H1 (cell line): ENCODE results near the gene C12orf43. TPM values are rescaled to one million over a fixed set of nuclear protein-coding genes. Genes with fewer than 3 reads are reported as not detected.

Experiments
- CTCF ChIA-PET: fragments of 300-600 bp; sonication (Branson Sonifier 250); formaldehyde crosslinking; loops from one replicate; lab custom pipeline; 2021; ENCODE audit not compliant: partially characterized antibody; lab: Charles Lee
- POLR2A ChIA-PET: fragments of 300-600 bp; sonication (Branson Sonifier 250); formaldehyde crosslinking; loops from one replicate; lab custom pipeline; 2021; ENCODE audit warnings: inconsistent platforms; ENCODE audit not compliant: partially characterized antibody; lab: Charles Lee
- DNase-seq, 2 experiments: peaks; one replicate each; pipeline versions ENCODE4 v3.0.0 to v3.0.0-alpha.2; 2010 to 2022; ENCODE audit warnings: low spot score in 2 of 2, low read depth in 1 of 2, mixed read lengths in 1 of 2
- FAIRE-seq: peaks from 2 replicates; lab custom pipeline; 2011; peaks lifted over from hg19 to GRCh38; lab: Jason Lieb, UNC
- H2AFZ ChIP-seq: 2 replicates; pipeline ENCODE4 v1.8.1; 2012; ENCODE audit warnings: low read length, inconsistent platforms
- H2AK5ac ChIP-seq: 2 replicates; pipeline ENCODE4 v1.6.1; 2013; ENCODE audit warnings: low read depth, low read length
- H2BK120ac ChIP-seq: replicated peaks from 2 replicates; pipeline ENCODE3; 2013; ENCODE audit warnings: low read depth, low read length, inconsistent platforms
- H2BK12ac ChIP-seq: 2 replicates; pipeline ENCODE4 v1.6.1; 2013; ENCODE audit warnings: low read depth, low read length
- H2BK15ac ChIP-seq: 2 replicates; pipeline ENCODE4 v1.6.1; 2013; ENCODE audit warnings: low read length
- H2BK20ac ChIP-seq: 2 replicates; pipeline ENCODE4 v1.6.1; 2013; ENCODE audit warnings: low read length
- H2BK5ac ChIP-seq: 2 replicates; pipeline ENCODE4 v1.6.1; 2013; ENCODE audit warnings: low read depth, low read length
- H3K14ac ChIP-seq: 2 replicates; pipeline ENCODE4 v1.6.1; 2013; ENCODE audit warnings: inconsistent platforms; ENCODE audit not compliant: insufficient read length
- H3K18ac ChIP-seq: 2 replicates; pipeline ENCODE4 v1.6.1; 2013; ENCODE audit warnings: low read length; ENCODE audit errors: extremely low read depth
- H3K23ac ChIP-seq: 2 replicates; pipeline ENCODE4 v1.6.1; 2013; ENCODE audit warnings: inconsistent platforms; ENCODE audit not compliant: insufficient read length
- H3K23me2 ChIP-seq: 2 replicates; pipeline ENCODE4 v1.6.1; 2013; ENCODE audit warnings: low read depth, low read length
- H3K27ac ChIP-seq: 2 replicates; pipeline ENCODE4 v1.6.1; 2011; ENCODE audit warnings: low read depth, low read length, inconsistent platforms
- H3K27me3 ChIP-seq, 4 experiments: replicated peaks in 1 of 4; 1 replicate in 1 of 4; 2 replicates in 3 of 4; pipeline versions ENCODE4 v1.6.1 to v1.8.1; 2011 to 2013; ENCODE audit warnings: low read length in 3 of 4, mild to moderate bottlenecking in 3 of 4, inconsistent platforms in 2 of 4, mixed read lengths in 2 of 4, moderate library complexity in 1 of 4; ENCODE audit not compliant: control insufficient read depth in 3 of 4, insufficient read depth in 3 of 4; ENCODE audit errors: extremely low read depth in 1 of 4
- H3K36me3 ChIP-seq, 4 experiments: 2 replicates each; pipeline versions ENCODE4 v1.6.1 to v1.8.1; 2011 to 2013; ENCODE audit warnings: mild to moderate bottlenecking in 4 of 4, low read length in 3 of 4, moderate library complexity in 2 of 4, control low read depth in 1 of 4, inconsistent platforms in 1 of 4; ENCODE audit not compliant: insufficient read depth in 4 of 4, control insufficient read depth in 2 of 4
- H3K4ac ChIP-seq: replicated peaks from 2 replicates; pipeline ENCODE3; 2013; ENCODE audit warnings: low read length, low read depth, mixed read lengths, inconsistent platforms; ENCODE audit not compliant: insufficient read length
- H3K4me1 ChIP-seq, 4 experiments: replicated peaks in 1 of 4; 1 replicate in 1 of 4; 2 replicates in 3 of 4; pipeline versions ENCODE4 v1.6.1 to v1.8.1; 2011 to 2013; ENCODE audit warnings: low read length in 3 of 4, inconsistent platforms in 2 of 4, mixed read lengths in 1 of 4; ENCODE audit not compliant: insufficient read depth in 4 of 4, control insufficient read depth in 3 of 4
- H3K4me2 ChIP-seq, 2 experiments: 2 replicates each; pipeline versions ENCODE4 v1.6.1 to v1.8.1; 2011 to 2013; ENCODE audit warnings: low read depth in 2 of 2, low read length in 2 of 2, control low read depth in 1 of 2, inconsistent platforms in 1 of 2, mild to moderate bottlenecking in 1 of 2; ENCODE audit not compliant: insufficient read depth in 1 of 2
- H3K4me3 ChIP-seq, 4 experiments: fragments of 200-600, 300-600 bp in 1 of 4; sonication (generic), shearing (Covaris generic), sonication (Bioruptor Twin) in 1 of 4; 2 replicates each; pipeline versions ENCODE4 v1.5.1 to v1.8.1; 2011 to 2016; ENCODE audit warnings: low read length in 4 of 4, low read depth in 3 of 4, control low read depth in 2 of 4, inconsistent platforms in 2 of 4, mild to moderate bottlenecking in 2 of 4, mixed read lengths in 1 of 4, moderate library complexity in 1 of 4; ENCODE audit not compliant: insufficient read depth in 2 of 4; ENCODE audit errors: extremely low read depth in 1 of 4
- H3K56ac ChIP-seq: replicated peaks from 2 replicates; pipeline ENCODE3; 2013; ENCODE audit warnings: low read depth, mild to moderate bottlenecking, mixed read lengths, low read length, inconsistent platforms; ENCODE audit not compliant: insufficient read length
- H3K79me1 ChIP-seq: 2 replicates; pipeline ENCODE4 v1.6.1; 2013; ENCODE audit warnings: low read depth, low read length, control low read depth
- H3K79me2 ChIP-seq, 2 experiments: 2 replicates each; pipeline versions ENCODE4 v1.6.1 to v1.8.1; 2012 to 2013; ENCODE audit warnings: low read length in 2 of 2, mild to moderate bottlenecking in 2 of 2, inconsistent platforms in 1 of 2; ENCODE audit not compliant: insufficient read depth in 2 of 2, control insufficient read depth in 1 of 2
- H3K9ac ChIP-seq, 4 experiments: replicated peaks in 1 of 4; 1 replicate in 1 of 4; 2 replicates in 3 of 4; pipeline versions ENCODE4 v1.6.1 to v1.8.1; 2011 to 2013; ENCODE audit warnings: low read depth in 3 of 4, low read length in 3 of 4, control low read depth in 2 of 4, mild to moderate bottlenecking in 2 of 4, moderate library complexity in 2 of 4, inconsistent platforms in 1 of 4; ENCODE audit errors: extremely low read depth in 1 of 4
- H3K9me3 ChIP-seq, 2 experiments: 2 replicates each; pipeline versions ENCODE4 v1.6.1 to v1.8.1; 2012 to 2013; ENCODE audit warnings: mild to moderate bottlenecking in 2 of 2, moderate library complexity in 2 of 2, control low read depth in 1 of 2, inconsistent platforms in 1 of 2, low read depth in 1 of 2, low read length in 1 of 2, mixed read lengths in 1 of 2; ENCODE audit not compliant: insufficient read depth in 2 of 2
- H4K20me1 ChIP-seq, 2 experiments: replicated peaks in 1 of 2; 2 replicates each; pipeline versions ENCODE3 to v1.8.1; 2011 to 2013; ENCODE audit warnings: inconsistent platforms in 2 of 2, low read length in 2 of 2, mild to moderate bottlenecking in 1 of 2; ENCODE audit not compliant: insufficient read depth in 2 of 2, control insufficient read depth in 1 of 2
- H4K5ac ChIP-seq: 2 replicates; pipeline ENCODE4 v1.6.1; 2013; ENCODE audit warnings: low read length, low read depth, mixed read lengths, inconsistent platforms; ENCODE audit not compliant: insufficient read length
- H4K8ac ChIP-seq: 2 replicates; pipeline ENCODE4 v1.8.0; 2013; ENCODE audit warnings: mild to moderate bottlenecking, moderate library complexity, low read length, inconsistent platforms; ENCODE audit not compliant: insufficient read depth; ENCODE audit errors: extremely low read depth
- H4K91ac ChIP-seq: replicated peaks from 2 replicates; pipeline ENCODE3; 2013; ENCODE audit warnings: low read length, mixed read lengths, inconsistent platforms; ENCODE audit not compliant: insufficient read length
- BCL11A ChIP-seq, 2 experiments: IDR thresholded peaks; one replicate each; pipeline ENCODE4 v1.6.1; 2011; ENCODE audit warnings: low read depth in 2 of 2, low read length in 2 of 2, mild to moderate bottlenecking in 2 of 2
- CBX8 ChIP-seq: fragments of 300-800, 300-1000 bp; sonication (generic); IDR thresholded peaks from 2 replicates; pipeline ENCODE4 v1.7.1; 2016; ENCODE audit warnings: low read depth, low read length, borderline replicate concordance
- EGR1 ChIP-seq: IDR thresholded peaks from 2 replicates; pipeline ENCODE4 v1.6.1; 2011; ENCODE audit warnings: low read depth, low read length, borderline replicate concordance
- HDAC6 ChIP-seq: IDR thresholded peaks from one replicate; pipeline ENCODE4 v1.7.1; 2012; ENCODE audit warnings: low read depth, mild to moderate bottlenecking, inconsistent platforms, low read length, moderate library complexity
- KDM1A ChIP-seq: fragments of 200-600, 300-600 bp; sonication (generic); IDR thresholded peaks from 2 replicates; pipeline ENCODE4 v1.7.1; 2016; ENCODE audit warnings: mild to moderate bottlenecking, low read length, borderline replicate concordance
- TBP ChIP-seq: IDR thresholded peaks from 2 replicates; pipeline ENCODE4 v1.6.1; 2011; ENCODE audit warnings: low read depth, low read length, improper control_type of control experiment
- WGBS, 2 experiments: shearing (Covaris generic) in 1 of 2; methylation state at CpG; one replicate each; pipeline versions ENCODE4 v1.1.6 to v1.1.7; 2013 to 2015; ENCODE audit warnings: low lambda C conversion rate in 2 of 2, mixed read lengths in 2 of 2, inconsistent platforms in 1 of 2, low coverage in 1 of 2, missing lambda C conversion rate in 1 of 2; ENCODE audit not compliant: insufficient replicate concordance in 2 of 2, insufficient coverage in 1 of 2, insufficient read length in 1 of 2; ENCODE audit errors: extremely low coverage in 1 of 2, missing lambda C conversion rate in 1 of 2; 5-methylcytosine and 5-hydroxymethylcytosine counted together
- polyA plus RNA-seq, 7 experiments: library from polyadenylated mRNA; depleted of rRNA in 3 of 7; stranded (reverse) in 5 of 7; unstranded in 2 of 7; fragments of >200 nt in 5 of 7; fragments of 200-250 nt in 2 of 7; gene quantifications; 1 replicate in 5 of 7; 2 replicates in 1 of 7; 4 replicates in 1 of 7; pipeline versions ENCODE4 v1.2.1 to v1.2.3, GENCODE V29; 2011 to 2013; ENCODE audit warnings: missing spikeins in 2 of 7, mixed read lengths in 2 of 7
- total RNA-seq: library from RNA; stranded (reverse); fragmentation: NEBNext Ultra II Directional; extraction: Animal tissue kit (Norgen Biotek cat#: 25700); gene quantifications from 2 replicates; pipeline ENCODE4 v1.2.1, GENCODE V29; 2021

Gene C12orf43
- total and polyA plus RNA-seq, 2 of the 8 experiments (the other 6 are each of a cell fraction or from before 2014, with no cell fraction given), result 9.2 to 22.3 TPM

GRCh38 chr12:120959111-120959878 is 57.0 kb downstream of the C12orf43 start:
- 0 out of 4 replicates have a peak, but pooled peaks cover 0 to 2% of the 10 kb centered on the region in 2 experiments for H3K9me3 ChIP-seq
- no peak overlapping the region for H2BK12ac ChIP-seq
- no peak overlapping the region for H2BK15ac ChIP-seq
- 85% methylated on average over 13 of the region's 13 CpGs; no CpG with 5 or more reads in 1 of the 2 experiments for WGBS, 2 experiments
- H3K27ac ChIP-seq, result no peak overlapping the region
- H4K20me1 ChIP-seq, result no peaks in the 10 kb centered on the region
- no peak overlapping the region for H2AFZ ChIP-seq
- H2BK20ac ChIP-seq, result no peak overlapping the region
- H4K5ac ChIP-seq, result no peak overlapping the region
- no peak overlapping the region for H2AK5ac ChIP-seq
- POLR2A ChIA-PET, result interaction anchor here (1.0 kb wide), 1 partner anchor 221 kb away, joined by 3 read pairs; no protein-coding TSS in a partner anchor
- H3K27me3 ChIP-seq, result no peaks in the 10 kb centered on the region
- H3K4me1 ChIP-seq, result no peaks in the 10 kb centered on the region
- H3K79me1 ChIP-seq, result no peaks in the 10 kb centered on the region
- no peak overlapping the region for H3K4ac ChIP-seq
- DNase-seq (no peak), FAIRE-seq (no peak)
- no peak overlapping the region for H4K91ac ChIP-seq
- no peak overlapping the region for H3K14ac ChIP-seq
- no peak overlapping the region for H3K4me2 ChIP-seq
- no peak overlapping the region for H2BK5ac ChIP-seq
- no peak overlapping the region for H2BK120ac ChIP-seq
- no peaks in the 10 kb centered on the region for H3K23me2 ChIP-seq
- no peak overlapping the region for H3K23ac ChIP-seq
- TF ChIP-seq TBP (no peak), BCL11A (IDR thresholded peaks at IDR 0.05; ENCODE audit: low read depth in 2 of 2, low read length in 2 of 2) (no peak), KDM1A (no peak), EGR1 (no peak), CBX8 (no peak), HDAC6 (no peak)
- TF ChIP-seq, all 59 proteins: peak for 0
- Histone ChIP-seq H3K18ac (no peak overlapping the region; the same call in 1 of the 2 replicates), H3K9ac (no peak overlapping the region), H3K36me3 (no peaks in the 10 kb centered on the region), H3K4me3 (no peak overlapping the region), H4K8ac (no peak overlapping the region), H3K56ac (no peak overlapping the region), H3K79me2 (no peaks in the 10 kb centered on the region)
- CTCF ChIA-PET, result interaction anchor here (0.8 to 2.3 kb wide), 8 partner anchors 9 to 310 kb away, joined by 3 to 11 read pairs (median 4); no protein-coding TSS in a partner anchor
